SH-SY5Y (cell line): ENCODE measurements around the gene BCKDHA.

ENCODE experiments used
- GATA2 ChIP-seq: IDR thresholded peaks from 2 replicates; pipeline ENCODE4 v1.6.1; 2011; ENCODE audit warnings: mild to moderate bottlenecking, low read depth, low read length
- GATA3 ChIP-seq: IDR thresholded peaks from 2 replicates; pipeline ENCODE4 v1.6.1; 2011; ENCODE audit warnings: low read depth, mild to moderate bottlenecking, low read length, moderate library complexity

The BCKDHA gene

DNA sequence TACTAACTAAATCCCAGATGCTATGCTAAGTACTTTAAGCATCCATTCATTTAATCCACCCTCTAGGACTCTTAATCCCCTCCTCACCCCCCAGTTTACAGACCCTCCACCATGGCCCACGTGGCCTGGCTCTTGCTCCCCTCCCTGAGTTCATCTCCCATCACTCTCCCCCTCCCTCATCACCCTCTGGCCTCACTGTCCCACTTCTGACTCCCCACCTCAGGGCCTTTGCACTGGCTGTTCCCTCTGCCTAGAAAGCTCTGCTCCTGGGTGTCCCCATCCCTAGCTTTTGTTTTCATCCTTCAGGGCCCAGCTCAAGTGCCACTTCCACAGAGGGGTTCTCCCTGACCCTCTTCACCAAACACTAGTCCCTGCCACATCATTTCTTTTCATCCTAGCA lies 37.9 kb upstream of the BCKDHA start:
- TF ChIP-seq GATA2, result no peak
- no peak for TF ChIP-seq GATA3

- TF ChIP-seq GATA3 (no peak), GATA2 (no peak)
Measured at GRCh38 chr19:41362143-41362847, 35.3 kb upstream of the BCKDHA start.

GRCh38 chr19:41363371-41363752 lies 34.3 kb upstream of the BCKDHA start:
- TF ChIP-seq GATA2 (no peak), GATA3 (no peak)

- TF ChIP-seq GATA2, result no peak
- no peak for TF ChIP-seq GATA3
Measured at GRCh38 chr19:41363753-41364523, 33.7 kb upstream of the BCKDHA start, which contains the start of gene B9D2. Gene B9D2, minus strand, starts transcription at chr19:41364149. Its CDS starts 630 bp downstream, at chr19:41363519.

DNA sequence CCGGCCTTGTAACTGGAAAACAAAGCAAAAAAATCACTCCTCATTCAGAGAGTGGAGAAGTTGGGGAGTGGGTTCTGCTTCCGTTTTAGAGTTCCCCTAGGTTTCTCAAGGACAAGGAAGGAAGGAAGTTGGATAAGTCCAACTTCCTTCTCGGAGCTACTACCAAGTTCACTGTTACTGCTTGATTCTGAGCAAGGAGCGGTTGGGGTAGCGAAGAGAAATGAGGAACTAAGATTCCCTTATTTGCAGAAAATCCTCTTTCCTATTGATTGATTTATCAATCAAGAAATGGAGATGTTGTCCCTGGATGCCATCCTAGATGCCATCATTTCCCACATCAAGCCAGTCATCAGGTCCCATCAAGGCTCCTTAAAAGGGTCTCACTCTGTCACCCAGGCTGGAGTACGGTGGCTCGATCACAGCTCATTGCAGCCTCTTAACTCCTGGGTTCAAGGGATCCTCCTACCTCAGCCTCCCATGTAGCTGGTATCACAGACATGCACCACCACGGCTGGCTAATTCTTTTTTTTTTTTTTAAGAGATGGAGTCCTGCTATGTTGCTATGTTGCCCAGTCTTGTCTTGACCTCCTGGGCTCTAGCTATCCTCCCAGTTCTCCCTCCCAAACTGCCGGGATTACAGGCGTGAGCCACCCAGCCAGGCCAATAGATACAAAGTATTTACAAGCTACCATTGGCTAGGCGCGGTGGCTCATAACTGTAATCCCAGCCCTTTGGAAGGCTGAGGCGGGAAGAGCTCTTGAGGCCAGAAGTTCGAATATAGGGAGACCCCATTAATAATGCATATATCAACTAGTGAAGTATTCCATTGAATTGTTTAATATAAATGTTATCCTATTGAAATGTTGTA lies 32.9 kb upstream of the BCKDHA start:
- TF ChIP-seq GATA3 (no peak), GATA2 (no peak)

GRCh38 chr19:41366089-41366488 lies 31.5 kb upstream of the BCKDHA start:
- no peak for TF ChIP-seq GATA2
- TF ChIP-seq GATA3, result no peak

DNA sequence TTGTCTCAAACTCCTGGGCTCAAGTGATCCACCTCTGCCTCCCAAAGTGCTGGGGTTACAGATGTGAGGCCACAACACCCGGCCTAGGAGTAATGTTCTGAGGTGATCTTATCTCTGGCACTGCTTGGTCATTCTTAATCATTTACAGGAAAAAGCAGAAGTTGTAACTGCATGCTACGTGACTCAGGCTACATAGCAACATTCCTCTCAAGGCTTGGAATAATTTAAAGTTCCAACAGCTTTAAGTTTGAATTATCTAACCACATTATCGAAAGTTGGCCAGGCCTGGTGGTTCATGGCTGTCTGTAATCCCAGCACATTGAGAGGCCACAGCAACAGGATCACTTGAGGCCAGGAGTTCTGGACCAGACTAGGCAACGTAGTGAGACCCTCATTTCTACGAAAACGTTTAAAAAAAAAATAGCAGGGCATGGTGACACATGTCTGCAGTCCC lies 29.7 kb upstream of the BCKDHA start:
- TF ChIP-seq GATA2 (no peak), GATA3 (no peak)

DNA sequence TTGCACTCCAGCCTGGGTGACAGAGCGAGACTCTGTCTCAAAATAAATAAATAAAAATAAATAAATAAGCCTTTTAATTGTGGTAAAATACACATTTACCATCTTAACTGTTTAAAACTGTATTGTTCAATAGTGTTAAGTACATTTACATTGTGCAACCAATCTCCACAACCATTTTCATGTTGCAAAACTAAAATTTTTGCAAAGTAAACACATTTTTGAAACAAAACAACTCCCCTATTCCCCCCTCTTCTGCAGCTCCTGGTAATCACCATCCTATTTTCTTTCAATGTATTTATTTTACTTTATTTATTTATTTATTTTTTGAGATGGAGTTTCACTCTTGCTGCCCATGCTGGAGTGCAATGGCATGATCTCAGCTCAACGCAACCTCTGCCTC lies 27.8 kb upstream of the BCKDHA start:
- no peak for TF ChIP-seq GATA2

GRCh38 chr19:41371541-41371940 lies 26.1 kb upstream of the BCKDHA start:
- TF ChIP-seq GATA2 (no peak), GATA3 (no peak)

GRCh38 chr19:41372501-41372900 lies 25.1 kb upstream of the BCKDHA start:
- TF ChIP-seq GATA2 (no peak), GATA3 (no peak)

- TF ChIP-seq GATA2, result no peak
- TF ChIP-seq GATA3, result no peak
Measured at GRCh38 chr19:41373993-41374392, 23.6 kb upstream of the BCKDHA start.

DNA sequence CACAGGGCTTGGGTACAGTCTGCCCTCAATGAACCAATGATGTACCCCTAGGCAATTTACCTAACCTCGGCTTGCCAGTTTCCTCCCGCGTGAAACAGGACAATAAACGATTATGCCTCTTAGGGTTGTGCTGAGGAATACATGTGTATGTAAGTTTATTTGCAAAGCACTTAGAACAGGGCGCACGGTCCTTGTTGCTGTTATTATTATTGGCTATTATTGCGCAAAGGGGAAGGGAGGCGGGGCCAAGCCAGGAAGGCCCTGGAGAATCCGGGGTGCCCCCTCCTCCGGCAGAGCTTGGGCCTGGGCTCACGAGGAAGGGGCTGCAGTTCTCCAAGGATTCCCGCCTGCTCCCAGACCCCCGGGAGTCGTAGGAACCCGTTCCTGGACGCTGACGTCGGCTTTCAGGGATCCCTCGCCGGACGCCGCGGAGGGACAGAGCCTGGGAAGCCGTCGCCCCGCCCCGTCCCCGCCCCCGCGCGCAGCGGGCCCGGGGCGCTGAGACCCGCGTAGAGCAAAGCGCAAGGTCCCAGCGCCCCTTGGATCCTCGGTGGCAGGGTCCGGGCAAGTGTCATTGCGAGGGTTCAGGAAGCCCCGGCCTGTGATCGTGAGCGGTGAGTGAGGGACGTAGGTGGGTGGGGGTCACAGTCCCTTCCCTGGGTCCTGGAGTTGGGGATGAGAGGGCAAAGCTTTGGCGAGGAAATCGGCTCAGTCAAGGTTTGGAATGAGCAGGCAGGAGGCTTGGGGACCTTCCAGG lies 21.2 kb upstream of the BCKDHA start, which contains the start of gene TMEM91:
TSS of gene TMEM91 (plus strand) at position 293 of the 757 bp plus-strand sequence. CDS start 1,777 bp downstream, outside the sequence.
- TF ChIP-seq GATA3, result no peak
- no peak for TF ChIP-seq GATA2

DNA sequence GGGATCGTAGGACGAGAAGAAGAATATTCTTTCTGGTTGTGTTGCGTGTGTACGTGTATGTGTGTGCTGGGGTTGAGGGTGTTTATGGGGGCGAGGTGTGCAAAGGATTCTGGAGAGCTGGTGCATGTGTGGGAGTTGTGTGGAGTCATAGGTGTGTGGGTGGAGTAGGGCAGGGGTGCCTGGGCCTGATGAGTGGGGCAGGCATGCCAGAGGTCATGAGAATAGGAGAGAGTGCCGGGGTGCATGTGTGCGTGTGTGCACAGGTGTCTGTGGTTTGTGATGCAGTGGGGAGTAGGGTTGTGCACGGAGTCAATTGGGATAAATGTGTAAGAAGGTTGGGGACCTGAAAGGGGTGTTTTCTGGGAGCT lies 20.6 kb upstream of the BCKDHA start:
- no peak for TF ChIP-seq GATA3
- TF ChIP-seq GATA2, result no peak

DNA sequence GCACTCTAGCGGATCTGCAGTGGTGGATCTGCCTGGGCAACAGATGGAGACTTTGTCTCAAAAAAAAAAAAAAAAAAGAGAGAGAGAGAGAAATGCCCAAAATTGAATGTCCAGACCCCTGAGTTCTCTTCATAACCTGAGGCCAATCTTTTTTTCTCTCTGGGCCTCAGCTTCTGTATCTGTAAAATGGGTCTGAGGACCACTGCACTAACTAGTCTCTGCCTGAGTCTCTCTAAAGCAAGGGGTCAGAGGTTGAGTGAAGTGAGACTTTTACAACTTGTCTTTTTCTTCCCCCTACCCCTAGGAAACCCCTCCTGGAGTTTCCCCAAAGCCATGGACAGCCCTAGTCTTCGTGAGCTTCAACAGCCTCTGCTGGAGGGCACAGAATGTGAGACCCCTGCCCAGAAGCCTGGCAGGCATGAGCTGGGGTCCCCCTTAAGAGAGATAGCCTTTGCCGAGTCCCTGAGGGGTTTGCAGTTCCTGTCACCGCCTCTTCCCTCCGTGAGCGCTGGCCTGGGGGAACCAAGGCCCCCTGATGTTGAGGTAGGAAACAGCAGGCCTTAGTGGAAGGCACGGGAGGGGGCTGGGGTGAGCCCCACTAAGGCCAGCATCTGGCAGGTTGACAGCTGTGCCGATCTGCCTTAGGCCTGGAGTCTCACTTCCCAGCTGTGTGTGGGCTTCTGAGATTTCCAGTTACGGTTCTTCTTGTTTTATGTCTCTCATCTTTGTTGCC lies 19.5 kb upstream of the BCKDHA start:
- TF ChIP-seq GATA2, result no peak
- no peak for TF ChIP-seq GATA3
